B cell (primary cell): Measurements from ENCODE around the gene LIN37. TPM values are rescaled to one million over a fixed set of nuclear protein-coding genes. Genes with fewer than 3 reads are reported as not detected.
"Not testable (repeated sequence)": the region's sequence is repeated elsewhere in the genome, so short reads cannot be mapped to it uniquely, and the experiment has no call there.

ENCODE experiments used
- ATAC-seq: fragments of 200-7000 bp; cut with Tn5 transposase; one replicate; pipeline ENCODE4 v1.10.0; 2021; ENCODE audit warnings: low read depth, mild to moderate bottlenecking, moderate number of reproducible peaks, moderate library complexity
- CTCF ChIA-PET: fragments of 350-600 bp; sonication (Branson Sonifier 250); formaldehyde crosslinking; loops from one replicate; lab custom pipeline; 2021; ENCODE audit warnings: antibody characterized with exemption, inconsistent platforms; lab: Charles Lee
- POLR2A ChIA-PET: fragments of 350-600 bp; sonication (Branson Sonifier 250); formaldehyde crosslinking; loops from one replicate; lab custom pipeline; 2021; ENCODE audit warnings: antibody characterized with exemption; lab: Charles Lee
- DNase-seq: peaks from one replicate; pipeline ENCODE4 v3.0.0; 2013
- H2AFZ ChIP-seq: 2 replicates; pipeline ENCODE4 v1.6.1; 2012; ENCODE audit warnings: mild to moderate bottlenecking, low read depth, low read length; ENCODE audit not compliant: insufficient read depth, poor library complexity, severe bottlenecking
- H3K27ac ChIP-seq, 2 donors: 1 replicate in 1 of 2; 2 replicates in 1 of 2; pipeline ENCODE4 v1.5.1; 2012 to 2013; ENCODE audit warnings: low read length in 2 of 2, mild to moderate bottlenecking in 2 of 2, moderate library complexity in 1 of 2
- H3K27me3 ChIP-seq, 4 experiments: fragments of 200-600 bp in 1 of 4; sonication (generic) in 1 of 4; replicated peaks in 1 of 4; 1 replicate in 2 of 4; 2 replicates in 2 of 4; pipeline versions ENCODE4 v1.6.1 to v1.7.0; 2013 to 2016; ENCODE audit warnings: low read length in 3 of 4, mild to moderate bottlenecking in 2 of 4, mixed read lengths in 1 of 4, moderate library complexity in 1 of 4; ENCODE audit not compliant: insufficient read depth in 4 of 4, control insufficient read depth in 3 of 4; ENCODE audit errors: control extremely low read depth in 1 of 4
- H3K36me3 ChIP-seq, 2 experiments: replicated peaks in 1 of 2; 1 replicate in 1 of 2; 2 replicates in 1 of 2; pipeline versions ENCODE4 v1.6.1 to v1.7.1; 2013; ENCODE audit warnings: low read length in 1 of 2; ENCODE audit not compliant: insufficient read depth in 2 of 2, control insufficient read depth in 1 of 2; ENCODE audit errors: control extremely low read depth in 1 of 2, extremely low read depth in 1 of 2
- H3K4me1 ChIP-seq, 2 donors: fragments of 200-600 bp in 1 of 2; sonication (generic) in 1 of 2; 1 replicate in 1 of 2; 2 replicates in 1 of 2; pipeline versions ENCODE4 v1.5.1 to v1.6.1; 2013 to 2017; ENCODE audit warnings: low read length in 2 of 2; ENCODE audit not compliant: control insufficient read depth in 2 of 2, insufficient read depth in 2 of 2
- H3K4me2 ChIP-seq: replicated peaks from 2 replicates; pipeline ENCODE3; 2012; ENCODE audit warnings: mild to moderate bottlenecking, low read depth, low read length; ENCODE audit not compliant: poor library complexity, severe bottlenecking
- H3K4me3 ChIP-seq, 5 experiments: fragments of 200-600 bp in 1 of 5; sonication (generic) in 1 of 5; 1 replicate in 3 of 5; 2 replicates in 2 of 5; pipeline versions ENCODE4 v1.5.1 to v1.7.0; 2011 to 2016; ENCODE audit warnings: low read length in 4 of 5, mild to moderate bottlenecking in 4 of 5, low read depth in 2 of 5, control low read depth in 1 of 5, moderate library complexity in 1 of 5; ENCODE audit not compliant: insufficient read depth in 1 of 5; ENCODE audit errors: control extremely low read depth in 1 of 5, extremely low read depth in 1 of 5
- H3K79me2 ChIP-seq: fragments of 200-600 bp; sonication (generic); one replicate; pipeline ENCODE4 v1.6.0; 2016; ENCODE audit warnings: low read length; ENCODE audit not compliant: control insufficient read depth, insufficient read depth
- H3K9ac ChIP-seq: fragments of 200-600 bp; sonication (generic); 2 replicates; pipeline ENCODE4 v1.6.1; 2017; ENCODE audit warnings: mild to moderate bottlenecking, low read length, moderate library complexity
- H3K9me3 ChIP-seq, 3 donors: one replicate each; pipeline versions ENCODE4 v1.6.1 to v1.7.1; 2013; ENCODE audit warnings: low read length in 2 of 3; ENCODE audit not compliant: control insufficient read depth in 2 of 3, insufficient read depth in 1 of 3; ENCODE audit errors: control extremely low read depth in 1 of 3
- H4K20me1 ChIP-seq: 2 replicates; pipeline ENCODE4 v1.6.0; 2012; ENCODE audit warnings: mild to moderate bottlenecking, low read length; ENCODE audit not compliant: insufficient read depth, control insufficient read depth, poor library complexity, severe bottlenecking
- H3K27ac Mint-ChIP-seq: one replicate; pipeline ENCODE4 v1.8.0; 2021; ENCODE audit warnings: mixed read lengths
- H3K27me3 Mint-ChIP-seq: one replicate; pipeline ENCODE4 v1.8.0; 2021; ENCODE audit warnings: mixed read lengths
- H3K4me1 Mint-ChIP-seq: one replicate; pipeline ENCODE4 v1.8.0; 2021; ENCODE audit warnings: mixed read lengths
- H3K4me3 Mint-ChIP-seq: one replicate; pipeline ENCODE4 v1.8.0; 2021; ENCODE audit warnings: mixed read lengths
- H3K9me3 Mint-ChIP-seq: one replicate; pipeline ENCODE4 v1.8.0; 2022; ENCODE audit warnings: mixed read lengths; ENCODE audit not compliant: insufficient read depth
- CTCF ChIP-seq: fragments of 200-600 bp; IDR thresholded peaks from one replicate; pipeline ENCODE4 v1.8.0; 2022; ENCODE audit warnings: antibody characterized with exemption, mild to moderate bottlenecking
- EZH2 ChIP-seq: IDR thresholded peaks from 2 replicates; pipeline ENCODE4 v1.6.1; 2012; ENCODE audit warnings: borderline replicate concordance, low read depth, mild to moderate bottlenecking, moderate library complexity, low read length; ENCODE audit not compliant: insufficient read depth, poor library complexity, severe bottlenecking
- WGBS: methylation state at CpG from one replicate; pipeline ENCODE4 v1.1.5; 2013; ENCODE audit warnings: missing lambda C conversion rate; ENCODE audit not compliant: insufficient coverage; 5-methylcytosine and 5-hydroxymethylcytosine counted together
- intact Hi-C: fragments of 100-400 bp; cut with micrococcal nuclease; formaldehyde crosslinking; loops from one replicate; pipeline ENCODE4 v1.10.0; 2022
- polyA plus RNA-seq: library from polyadenylated mRNA; depleted of rRNA; stranded (reverse); fragments of >200 nt; gene quantifications from 2 replicates; pipeline ENCODE4 v1.2.3, GENCODE V29; 2012
- total RNA-seq, 2 donors: library from RNA; stranded (reverse); fragments of 120-200 nt in 1 of 2; gene quantifications; 1 replicate in 1 of 2; 2 replicates in 1 of 2; pipeline versions ENCODE4 v1.2.3 to v1.2.4, GENCODE V29; 2013 to 2022

LIN37 gene
- total and polyA plus RNA-seq, 2 donors (not counting 1 experiment from before 2014, with no cell fraction given) = 22.3 to 64.1 TPM

- Mint-ChIP-seq H3K27me3 (no peaks in the 10 kb centered on the region), H3K27ac (no peak overlapping the region), H3K4me1 (peaks cover 3% of the 10 kb centered on the region), H3K4me3 (no peak overlapping the region), H3K9me3 (no peaks in the 10 kb centered on the region)
- H3K36me3 ChIP-seq = peaks cover 0 to 8% of the 10 kb centered on the region in 2 experiments
- ChIA-PET CTCF (interaction anchor here (0.5 kb wide), 1 partner anchor 72 kb away, joined by 4 read pairs; no protein-coding TSS in a partner anchor), POLR2A (interaction anchor here (1.0 kb wide), 1 partner anchor 27 kb away, joined by 3 read pairs; no protein-coding TSS in a partner anchor)
- no peaks in the 10 kb centered on the region for H3K9me3 ChIP-seq
- H3K4me1 ChIP-seq = no peaks in the 10 kb centered on the region
- peak overlapping the region in 1 of 2 donors; percentile 20 for H3K27ac ChIP-seq
- ATAC-seq (no peak), DNase-seq (no peak)
- WGBS = 40% methylated on average over 34 of the region's 34 CpGs
- H3K4me2 ChIP-seq = no peak overlapping the region
- no peaks in the 10 kb centered on the region for H4K20me1 ChIP-seq
- no peak overlapping the region for H2AFZ ChIP-seq
- TF ChIP-seq EZH2 (no peak), CTCF (no peak)
- H3K4me3 ChIP-seq = no peak overlapping the region
- H3K79me2 ChIP-seq = no peaks in the 10 kb centered on the region
- no peaks in the 10 kb centered on the region for H3K27me3 ChIP-seq
- no peak overlapping the region for H3K9ac ChIP-seq
- intact Hi-C loops = no loop called here
Measured at GRCh38 chr19:35767288-35768081, 19.1 kb downstream of the LIN37 start.

- Mint-ChIP-seq H3K4me3 (no peak overlapping the region), H3K4me1 (peaks cover 3% of the 10 kb centered on the region), H3K9me3 (no peaks in the 10 kb centered on the region), H3K27me3 (no peaks in the 10 kb centered on the region), H3K27ac (no peak overlapping the region)
- ATAC-seq (no peak), DNase-seq (no peak)
- Histone ChIP-seq H3K4me2 (no peak overlapping the region), H3K79me2 (no peaks in the 10 kb centered on the region), H3K9ac (no peak overlapping the region), H3K4me1 (no peaks in the 10 kb centered on the region), H3K36me3 (peaks cover 0 to 8% of the 10 kb centered on the region in 2 experiments), H3K9me3 (no peaks in the 10 kb centered on the region), H3K4me3 (no peak overlapping the region), H4K20me1 (no peaks in the 10 kb centered on the region), H3K27ac (no peak overlapping the region), H3K27me3 (no peaks in the 10 kb centered on the region), H2AFZ (no peak overlapping the region)
- TF ChIP-seq CTCF (no peak), EZH2 (no peak)
- intact Hi-C loops = no loop called here
- ChIA-PET POLR2A (no interaction called here), CTCF (no interaction called here)
- 88% methylated on average over 15 of the region's 15 CpGs for WGBS
Measured at GRCh38 chr19:35768082-35768421, 19.7 kb downstream of the LIN37 start.

- ATAC-seq, H3K4me2 ChIP-seq, H3K4me3 Mint-ChIP-seq, H3K9ac ChIP-seq, H3K27me3 Mint-ChIP-seq, H3K9me3 ChIP-seq, H3K36me3 ChIP-seq, H2AFZ ChIP-seq, DNase-seq, POLR2A ChIA-PET, intact Hi-C loops, H3K27ac Mint-ChIP-seq, H3K9me3 Mint-ChIP-seq, H3K79me2 ChIP-seq, H3K4me3 ChIP-seq, H3K27ac ChIP-seq, H4K20me1 ChIP-seq, H3K27me3 ChIP-seq: not testable (repeated sequence)
- CTCF ChIA-PET = interaction anchor here (0.6 kb wide), 1 partner anchor 142 kb away, joined by 3 read pairs; no protein-coding TSS in a partner anchor
- peaks cover 13% of the 10 kb centered on the region for H3K4me1 Mint-ChIP-seq
- H3K4me1 ChIP-seq = peaks cover 10 to 16% of the 10 kb centered on the region in 2 donors
- 100% methylated on average over 3 of the region's 5 CpGs for WGBS
Measured at GRCh38 chr19:35772362-35772761, 24.0 kb downstream of the LIN37 start.
